GM06990 (cell line): ENCODE results near the gene ERC2.

Experiments used
- DNase-seq: peaks from one replicate; pipeline ENCODE4 v3.0.0-alpha.2; 2011; ENCODE audit not compliant: insufficient read length; ENCODE audit errors: extremely low read depth
- H3K27me3 ChIP-seq: replicated peaks from 2 replicates; pipeline ENCODE4 v1.6.0; 2011; ENCODE audit warnings: low read length; ENCODE audit not compliant: control insufficient read depth, insufficient read depth
- H3K36me3 ChIP-seq: 2 replicates; pipeline ENCODE4 v1.5.1; 2011; ENCODE audit warnings: low read length; ENCODE audit not compliant: control insufficient read depth, insufficient read depth
- H3K4me3 ChIP-seq: replicated peaks from 2 replicates; pipeline ENCODE4 v1.5.1; 2011; ENCODE audit warnings: low read depth, mild to moderate bottlenecking, control low read depth, low read length
- TF ChIP-seq, protein P1 (sequence below): IDR thresholded peaks from 2 replicates; pipeline ENCODE4 v1.5.1; 2011; ENCODE audit warnings: low read length, control low read depth, mild to moderate bottlenecking, inconsistent platforms; ENCODE audit not compliant: insufficient read depth, poor library complexity, severe bottlenecking

ERC2 gene

DNA sequence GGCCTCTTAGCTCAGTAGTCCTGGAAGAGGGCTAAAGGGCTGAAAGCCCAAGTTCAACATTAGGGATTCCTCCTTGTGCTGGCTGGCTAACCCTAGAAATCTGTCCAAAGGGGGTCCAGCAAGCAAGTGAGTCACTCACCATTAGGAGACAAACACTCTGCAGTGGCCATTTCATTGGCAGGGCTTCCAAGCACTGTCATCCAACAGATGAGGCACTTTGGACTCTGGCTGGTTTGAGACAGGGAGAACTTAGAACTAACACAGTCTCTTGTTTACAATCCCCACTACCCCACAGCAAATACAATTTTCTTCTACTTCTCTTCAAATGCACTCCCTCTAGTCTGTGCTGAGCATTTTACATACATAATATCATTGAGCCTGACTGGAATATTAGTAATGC lies 971.0 kb downstream of the ERC2 start:
- Histone ChIP-seq H3K36me3 (no peaks in the 10 kb centered on the region), H3K4me3 (no peak overlapping the region), H3K27me3 (no peaks in the 10 kb centered on the region; the same call in 1 of the 2 replicates)
- TF ChIP-seq, protein P1, sequence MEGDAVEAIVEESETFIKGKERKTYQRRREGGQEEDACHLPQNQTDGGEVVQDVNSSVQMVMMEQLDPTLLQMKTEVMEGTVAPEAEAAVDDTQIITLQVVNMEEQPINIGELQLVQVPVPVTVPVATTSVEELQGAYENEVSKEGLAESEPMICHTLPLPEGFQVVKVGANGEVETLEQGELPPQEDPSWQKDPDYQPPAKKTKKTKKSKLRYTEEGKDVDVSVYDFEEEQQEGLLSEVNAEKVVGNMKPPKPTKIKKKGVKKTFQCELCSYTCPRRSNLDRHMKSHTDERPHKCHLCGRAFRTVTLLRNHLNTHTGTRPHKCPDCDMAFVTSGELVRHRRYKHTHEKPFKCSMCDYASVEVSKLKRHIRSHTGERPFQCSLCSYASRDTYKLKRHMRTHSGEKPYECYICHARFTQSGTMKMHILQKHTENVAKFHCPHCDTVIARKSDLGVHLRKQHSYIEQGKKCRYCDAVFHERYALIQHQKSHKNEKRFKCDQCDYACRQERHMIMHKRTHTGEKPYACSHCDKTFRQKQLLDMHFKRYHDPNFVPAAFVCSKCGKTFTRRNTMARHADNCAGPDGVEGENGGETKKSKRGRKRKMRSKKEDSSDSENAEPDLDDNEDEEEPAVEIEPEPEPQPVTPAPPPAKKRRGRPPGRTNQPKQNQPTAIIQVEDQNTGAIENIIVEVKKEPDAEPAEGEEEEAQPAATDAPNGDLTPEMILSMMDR, result no peak
- DNase-seq, result no peak

DNA sequence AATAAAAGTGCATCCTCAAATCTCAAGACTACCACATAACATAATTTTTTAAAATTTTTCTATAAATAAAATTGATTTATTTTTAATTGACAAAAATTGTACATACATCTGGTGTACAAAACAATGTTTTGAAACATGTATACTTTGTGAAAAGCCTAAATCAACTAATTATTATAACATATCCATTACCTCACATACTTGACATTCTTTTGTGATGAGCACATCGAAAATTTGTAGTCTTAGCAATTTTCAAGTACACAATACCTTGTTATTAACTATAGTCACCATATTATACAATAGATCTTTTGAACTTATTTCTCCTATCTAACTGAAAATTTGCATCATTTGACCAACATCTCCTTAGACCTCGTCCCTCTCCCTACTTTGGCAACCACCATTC lies 973.3 kb downstream of the ERC2 start:
- Histone ChIP-seq H3K27me3 (peaks cover 1% of the 10 kb centered on the region), H3K4me3 (no peak overlapping the region), H3K36me3 (no peaks in the 10 kb centered on the region)
- DNase-seq, result no peak
- TF ChIP-seq, protein P1, result no peak

DNA sequence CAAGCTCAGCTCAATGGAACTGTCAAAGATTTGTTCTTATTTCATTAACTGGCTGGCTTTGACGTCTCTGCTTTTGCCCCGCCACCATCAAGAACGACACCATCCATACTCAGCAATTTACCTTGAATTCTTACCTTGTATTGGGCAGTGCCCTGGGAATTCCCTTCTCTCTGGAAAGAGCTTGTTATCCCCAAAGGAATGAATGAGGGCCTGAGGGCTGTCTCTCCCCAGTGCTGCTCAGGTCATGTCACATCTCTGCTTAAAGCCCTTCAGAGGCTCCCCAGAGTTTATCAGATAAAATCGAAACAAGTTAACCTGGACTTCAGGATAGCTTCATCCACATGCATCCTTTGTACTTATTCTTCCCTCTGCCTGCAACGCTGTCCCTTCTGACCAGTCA lies 975.3 kb downstream of the ERC2 start:
- Histone ChIP-seq H3K27me3 (peaks cover 1% of the 10 kb centered on the region), H3K36me3 (no peaks in the 10 kb centered on the region), H3K4me3 (no peak overlapping the region)
- no peak for DNase-seq
- TF ChIP-seq, protein P1, result no peak

DNA sequence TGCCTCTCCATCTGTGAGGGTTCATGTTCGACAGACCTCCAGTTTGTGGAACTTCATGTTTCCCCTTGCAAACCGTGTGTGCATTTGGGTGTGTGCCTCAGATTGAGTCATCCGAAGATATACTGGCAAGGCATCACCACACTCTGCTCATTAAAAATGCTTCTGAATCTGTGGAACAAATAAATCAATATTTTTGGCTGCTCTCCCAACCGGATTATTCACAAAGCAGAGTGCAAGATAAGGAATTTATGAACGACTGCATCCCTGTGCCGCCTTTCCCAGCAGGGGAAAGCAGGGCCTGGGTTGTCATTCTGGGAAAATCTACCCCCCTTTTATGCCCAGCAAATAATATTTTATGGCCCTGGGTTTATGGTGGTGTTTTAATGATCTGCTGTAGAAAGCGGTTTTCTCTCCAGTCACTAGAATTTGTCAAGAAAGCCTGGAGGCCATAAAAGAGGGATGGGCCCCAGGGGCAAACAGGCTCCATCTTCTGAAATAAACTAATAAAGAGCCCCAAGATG lies 976.9 kb downstream of the ERC2 start:
- H3K4me3 ChIP-seq, result no peak overlapping the region
- TF ChIP-seq, protein P1, result no peak
- no peak for DNase-seq

DNA sequence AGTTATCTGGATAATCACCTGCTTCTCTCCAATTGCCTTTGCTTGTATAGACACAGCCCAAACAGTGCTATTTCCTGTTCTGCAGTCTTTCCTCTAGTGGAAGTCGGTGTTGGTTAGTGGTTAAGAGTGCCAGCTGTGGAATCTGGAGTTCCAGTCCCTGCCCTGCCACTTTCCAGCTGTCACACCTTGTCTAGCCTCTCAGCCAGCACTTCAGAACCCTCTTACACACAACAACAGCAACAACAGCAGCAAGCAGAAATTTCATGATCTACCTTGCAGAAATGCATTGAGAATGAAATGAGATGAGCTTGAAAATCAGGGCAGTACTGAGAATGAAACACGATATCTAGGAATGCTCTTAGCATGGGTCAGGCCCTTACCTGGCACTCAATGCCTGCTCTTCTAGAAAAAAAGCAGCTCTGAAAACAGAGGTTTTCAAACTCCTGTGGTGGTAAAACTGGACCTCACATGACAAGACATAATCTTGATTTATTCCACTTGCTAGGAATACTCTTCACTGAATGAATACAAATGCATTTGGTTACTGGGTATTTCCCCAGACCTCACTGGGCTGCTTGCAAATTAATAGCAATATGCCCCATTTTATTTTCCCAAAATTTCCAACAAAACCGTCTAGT lies 977.9 kb downstream of the ERC2 start:
- TF ChIP-seq, protein P1, result no peak
- Histone ChIP-seq H3K36me3 (no peaks in the 10 kb centered on the region), H3K27me3 (peaks cover 1% of the 10 kb centered on the region), H3K4me3 (no peak overlapping the region)
- DNase-seq, result no peak

More for the DNA sequence above, 976.9 kb downstream of the ERC2 start:
- no peaks in the 10 kb centered on the region for H3K36me3 ChIP-seq
- H3K27me3 ChIP-seq, result peaks cover 1% of the 10 kb centered on the region

DNA sequence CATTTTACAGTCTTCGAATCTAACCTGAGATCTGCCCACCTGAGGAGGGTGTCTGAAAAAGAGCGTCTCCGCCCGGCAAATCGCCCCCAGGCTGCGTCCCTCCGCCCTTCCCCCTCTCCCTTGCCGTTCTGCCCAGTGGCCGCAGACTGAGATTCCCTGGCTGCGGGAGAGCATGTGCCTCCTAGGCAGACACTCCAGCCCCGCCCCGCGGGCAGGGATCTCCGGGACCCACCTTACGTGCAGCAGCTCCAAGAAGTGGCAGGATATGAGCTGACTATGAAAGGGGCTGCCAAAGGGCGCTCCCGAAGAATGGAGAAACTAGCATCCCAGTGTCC lies 978.5 kb downstream of the ERC2 start:
- Histone ChIP-seq H3K4me3 (no peak overlapping the region), H3K27me3 (peaks cover 1% of the 10 kb centered on the region), H3K36me3 (no peaks in the 10 kb centered on the region)
- DNase-seq, result no peak
- TF ChIP-seq, protein P1, result no peak
